HepG2 (cell line): ENCODE data around the gene SLC1A2. TPM values are rescaled to one million over a fixed set of nuclear protein-coding genes. Genes with fewer than 3 reads are reported as not detected.

Source experiments
- ATAC-seq: fragments of 200-7000 bp; cut with Tn5 transposase; 3 replicates; pipeline ENCODE4 v1.9.1; 2020; ENCODE audit warnings: mild to moderate bottlenecking, moderate library complexity
- BruUV-seq: library from RNA; stranded (reverse); fragments of 400-500 nt; replicated peaks from 2 replicates; lab custom pipeline; 2021; lab: Mats Ljungman, UMichigan
- CTCF ChIA-PET: fragments of 300-600 bp; formaldehyde crosslinking; extraction: SDS; loops from one replicate; lab custom pipeline; 2021; ENCODE audit warnings: low total read pairs, inconsistent platforms, low intra/inter-chr PET ratio; lab: Yijun Ruan, JAX
- POLR2A ChIA-PET: fragments of 350-600 bp; sonication (Branson Sonifier 250); formaldehyde crosslinking; loops from one replicate; lab custom pipeline; 2020; ENCODE audit warnings: antibody characterized with exemption, inconsistent platforms; lab: Yijun Ruan, JAX
- DNase-seq: peaks from one replicate; pipeline ENCODE4 v3.0.0-alpha.2; 2015; ENCODE audit warnings: low spot score
- FAIRE-seq: peaks from 3 replicates; lab custom pipeline; 2011; peaks lifted over from hg19 to GRCh38; lab: Jason Lieb, UNC
- H2AFZ ChIP-seq: one replicate; pipeline ENCODE4 v1.6.1; 2011; ENCODE audit warnings: low read length, inconsistent platforms
- H3K27ac ChIP-seq: fragments of 300-600 bp; 3 replicates; pipeline ENCODE4 v1.8.0; 2011; ENCODE audit warnings: mixed run types, mild to moderate bottlenecking, mixed read lengths, low read length, inconsistent platforms; ENCODE audit not compliant: insufficient read depth; ENCODE audit errors: extremely low read length
- H3K27me3 ChIP-seq, 2 experiments: fragments of 200-600 bp in 1 of 2; 2 replicates in 1 of 2; 3 replicates in 1 of 2; pipeline versions ENCODE4 v1.6.0 to v1.8.0; 2011; ENCODE audit warnings: low read length in 2 of 2, mild to moderate bottlenecking in 2 of 2, moderate library complexity in 2 of 2, inconsistent platforms in 1 of 2; ENCODE audit not compliant: insufficient read depth in 2 of 2, control insufficient read depth in 1 of 2
- H3K36me3 ChIP-seq, 2 experiments: fragments of 200-600 bp in 1 of 2; replicated peaks in 1 of 2; 2 replicates in 1 of 2; 3 replicates in 1 of 2; pipeline versions ENCODE4 v1.5.1 to v1.8.0; 2011; ENCODE audit warnings: low read length in 2 of 2, inconsistent platforms in 1 of 2; ENCODE audit not compliant: insufficient read depth in 2 of 2, control insufficient read depth in 1 of 2
- H3K4me1 ChIP-seq: 2 replicates; pipeline ENCODE4 v1.5.1; 2012; ENCODE audit warnings: low read length, inconsistent platforms; ENCODE audit not compliant: insufficient read depth
- H3K4me2 ChIP-seq: 2 replicates; pipeline ENCODE4 v1.6.0; 2011; ENCODE audit warnings: low read depth, low read length, inconsistent platforms
- H3K4me3 ChIP-seq, 3 experiments: fragments of 200-600 bp in 1 of 3; sonication (generic), shearing (Covaris generic) in 1 of 3; replicated peaks in 1 of 3; 2 replicates each; pipeline ENCODE4 v1.5.1; 2011 to 2016; ENCODE audit warnings: low read length in 3 of 3, inconsistent platforms in 2 of 3, low read depth in 2 of 3, mild to moderate bottlenecking in 2 of 3, control low read depth in 1 of 3, mixed read lengths in 1 of 3; ENCODE audit not compliant: insufficient read depth in 1 of 3
- H3K79me2 ChIP-seq: one replicate; pipeline ENCODE4 v1.6.1; 2011; ENCODE audit warnings: low read length, inconsistent platforms; ENCODE audit not compliant: insufficient read depth
- H3K9ac ChIP-seq: 2 replicates; pipeline ENCODE4 v1.6.0; 2011; ENCODE audit warnings: mild to moderate bottlenecking, low read depth, low read length, inconsistent platforms; ENCODE audit not compliant: insufficient read depth
- H3K9me3 ChIP-seq: 2 replicates; pipeline ENCODE4 v1.5.1; 2012; ENCODE audit warnings: mild to moderate bottlenecking, low read length
- H4K20me1 ChIP-seq: 2 replicates; pipeline ENCODE4 v1.6.0; 2011; ENCODE audit warnings: inconsistent platforms, mild to moderate bottlenecking, low read length, moderate library complexity; ENCODE audit not compliant: insufficient read depth
- CEBPG ChIP-seq: IDR thresholded peaks from 2 replicates; pipeline ENCODE4 v1.6.1; 2016
- MAFG ChIP-seq: sonication (generic); formaldehyde crosslinking; IDR thresholded peaks from 2 replicates; pipeline ENCODE4 v1.5.1; 2020; ENCODE audit warnings: mild to moderate bottlenecking, missing genetic modification reagents
- MLLT10 ChIP-seq: sonication (generic); formaldehyde crosslinking; IDR thresholded peaks from 2 replicates; pipeline ENCODE4 v1.4.0; 2020; ENCODE audit warnings: missing genetic modification reagents
- RFX1 ChIP-seq: fragments of 450-650 bp; IDR thresholded peaks from 2 replicates; pipeline ENCODE4 v1.6.1; 2017
- RFXANK ChIP-seq: IDR thresholded peaks from 2 replicates; pipeline ENCODE4 v1.6.1; 2016
- STAT5B ChIP-seq: sonication (generic); formaldehyde crosslinking; IDR thresholded peaks from 2 replicates; pipeline ENCODE4 v1.4.0; 2020; ENCODE audit warnings: missing genetic modification reagents
- ZNF136 ChIP-seq: sonication (generic); formaldehyde crosslinking; IDR thresholded peaks from 2 replicates; pipeline ENCODE4 v1.8.1; 2022; ENCODE audit warnings: low read depth, mild to moderate bottlenecking, moderate library complexity, missing genetic modification reagents
- ZNF331 ChIP-seq: sonication (generic); formaldehyde crosslinking; IDR thresholded peaks from 2 replicates; pipeline ENCODE4 v1.4.0; 2020; ENCODE audit warnings: missing genetic modification reagents
- ZNF546 ChIP-seq: sonication (generic); formaldehyde crosslinking; conservative IDR thresholded peaks from 2 replicates; pipeline ENCODE4 v1.8.1; 2023; ENCODE audit warnings: mild to moderate bottlenecking, missing genetic modification reagents
- WGBS: methylation state at CpG from one replicate; pipeline ENCODE4 v1.1.6; 2017; ENCODE audit warnings: low lambda C conversion rate; 5-methylcytosine and 5-hydroxymethylcytosine counted together
- in situ Hi-C: cut with HindIII; loops from 2 replicates; pipeline ENCODE4 v1.10.0; 2017; ENCODE audit warnings: low pct_unique_long_range_greater_than_20kb; ENCODE audit not compliant: extremely low pct_ligation_motif_present
- intact Hi-C: fragments of 100-400 bp; cut with micrococcal nuclease; formaldehyde crosslinking; loops from one replicate; pipeline ENCODE4 v1.10.0; 2022; ENCODE audit not compliant: unreplicated experiment
- polyA plus RNA-seq, 8 experiments: library from polyadenylated mRNA; depleted of rRNA in 3 of 8; stranded (reverse) in 7 of 8; unstranded in 1 of 8; fragments of >200 nt; fragmentation: Illumina TruSeq in 4 of 8; extraction: Trizol in 4 of 8; gene quantifications; 2 replicates each; pipeline versions ENCODE4 v1.2.1 to v1.2.3, GENCODE V29; 2011 to 2016; ENCODE audit warnings: low read depth in 4 of 8, missing spikeins in 1 of 8, mixed read lengths in 1 of 8; ENCODE audit not compliant: insufficient read depth in 1 of 8
- total RNA-seq, 5 experiments: library from RNA; depleted of rRNA; stranded (reverse); fragments of >200 nt; fragmentation: Illumina TruSeq; extraction: Trizol; gene quantifications; 2 replicates each; pipeline ENCODE4 v1.2.3, GENCODE V29; 2016; ENCODE audit warnings: low read depth in 1 of 5
- TF ChIP-seq, protein P1 (sequence below), 2 experiments: sonication (generic) in 1 of 2; formaldehyde crosslinking in 1 of 2; IDR thresholded peaks; 2 replicates each; pipeline versions ENCODE4 v1.6.1 to v1.9.0; 2014 to 2022; ENCODE audit warnings: antibody characterized with exemption in 1 of 2, borderline replicate concordance in 1 of 2, inconsistent platforms in 1 of 2, low read depth in 1 of 2, missing genetic modification reagents in 1 of 2
- TF ChIP-seq, protein P2 (sequence below): sonication (generic); formaldehyde crosslinking; IDR thresholded peaks from 2 replicates; pipeline ENCODE4 v1.4.0; 2020; ENCODE audit warnings: missing genetic modification reagents, borderline replicate concordance
- TF ChIP-seq, protein P3 (sequence below): sonication (generic); formaldehyde crosslinking; IDR thresholded peaks from 2 replicates; pipeline ENCODE4 v1.9.0; 2022; ENCODE audit warnings: missing genetic modification reagents, mild to moderate bottlenecking, borderline replicate concordance

SLC1A2 gene
- total and polyA plus RNA-seq, 2 of the 13 experiments (the other 11 are each of a cell fraction or from before 2014, with no cell fraction given), result 23.2 to 43.2 TPM

DNA sequence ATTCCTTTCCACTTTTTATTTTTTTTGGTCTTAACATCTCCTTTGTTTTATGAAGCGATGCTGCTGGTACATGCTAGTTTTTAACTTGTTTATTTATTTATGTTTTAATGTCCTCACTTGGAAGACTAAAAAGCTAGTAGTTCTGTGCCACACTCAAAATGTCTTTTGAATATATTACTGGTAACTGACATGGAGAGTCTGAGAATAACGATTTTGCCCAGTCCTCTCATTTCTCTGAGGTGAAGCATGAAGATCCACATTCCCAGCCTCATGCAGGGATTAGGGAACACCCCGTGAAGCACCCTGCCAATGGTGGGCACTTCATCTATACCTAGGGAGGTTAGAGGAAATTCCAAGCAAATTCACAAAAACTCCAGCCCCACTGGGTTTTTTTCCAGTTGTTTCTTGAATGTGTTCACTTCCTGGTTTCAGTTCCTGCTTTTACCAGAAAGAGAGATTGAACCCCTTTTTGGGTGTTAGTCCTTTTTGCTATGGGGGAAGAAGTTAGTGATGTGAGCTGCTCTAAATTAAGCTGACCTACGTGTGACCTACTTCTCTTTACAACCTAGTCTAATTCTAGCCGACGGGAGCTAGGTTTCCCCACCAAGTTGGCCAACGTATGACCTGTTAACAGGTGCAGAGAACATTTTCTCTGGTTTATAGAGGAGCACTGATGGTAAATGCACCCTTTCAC is 106.1 kb downstream of the SLC1A2 start:
- intact Hi-C loops (no loop called here), in situ Hi-C loops (no loop called here)
- peaks cover 7 to 43% of the 10 kb centered on the region in 2 experiments for H3K36me3 ChIP-seq
- no peak overlapping the region for H3K27ac ChIP-seq
- ATAC-seq (no peak), FAIRE-seq (no peak), DNase-seq (no peak)
- no peaks in the 10 kb centered on the region for H3K9me3 ChIP-seq
- WGBS, result 78% methylated on average over 7 of the region's 7 CpGs
- no peaks in the 10 kb centered on the region for H3K27me3 ChIP-seq
- no peak overlapping the region for H3K4me3 ChIP-seq
- POLR2A ChIA-PET, result no interaction called here
- no peaks in the 10 kb centered on the region for H3K79me2 ChIP-seq
- no peak overlapping the region for H3K4me2 ChIP-seq
- H4K20me1 ChIP-seq, result no peaks in the 10 kb centered on the region
- no peak for TF ChIP-seq STAT5B (CRISPR knock-in tag)
- TF ChIP-seq ZNF331 (CRISPR knock-in tag), result no peak
- TF ChIP-seq, protein P1, sequence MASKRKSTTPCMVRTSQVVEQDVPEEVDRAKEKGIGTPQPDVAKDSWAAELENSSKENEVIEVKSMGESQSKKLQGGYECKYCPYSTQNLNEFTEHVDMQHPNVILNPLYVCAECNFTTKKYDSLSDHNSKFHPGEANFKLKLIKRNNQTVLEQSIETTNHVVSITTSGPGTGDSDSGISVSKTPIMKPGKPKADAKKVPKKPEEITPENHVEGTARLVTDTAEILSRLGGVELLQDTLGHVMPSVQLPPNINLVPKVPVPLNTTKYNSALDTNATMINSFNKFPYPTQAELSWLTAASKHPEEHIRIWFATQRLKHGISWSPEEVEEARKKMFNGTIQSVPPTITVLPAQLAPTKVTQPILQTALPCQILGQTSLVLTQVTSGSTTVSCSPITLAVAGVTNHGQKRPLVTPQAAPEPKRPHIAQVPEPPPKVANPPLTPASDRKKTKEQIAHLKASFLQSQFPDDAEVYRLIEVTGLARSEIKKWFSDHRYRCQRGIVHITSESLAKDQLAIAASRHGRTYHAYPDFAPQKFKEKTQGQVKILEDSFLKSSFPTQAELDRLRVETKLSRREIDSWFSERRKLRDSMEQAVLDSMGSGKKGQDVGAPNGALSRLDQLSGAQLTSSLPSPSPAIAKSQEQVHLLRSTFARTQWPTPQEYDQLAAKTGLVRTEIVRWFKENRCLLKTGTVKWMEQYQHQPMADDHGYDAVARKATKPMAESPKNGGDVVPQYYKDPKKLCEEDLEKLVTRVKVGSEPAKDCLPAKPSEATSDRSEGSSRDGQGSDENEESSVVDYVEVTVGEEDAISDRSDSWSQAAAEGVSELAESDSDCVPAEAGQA (IDR thresholded peaks at IDR 0.05; ENCODE audit: low read depth), result no peak
- TF ChIP-seq, protein P1 (CRISPR knock-in tag; IDR thresholded peaks at IDR 0.05; ENCODE audit: borderline replicate concordance), result no peak
- no peak for TF ChIP-seq CEBPG
- no peak for TF ChIP-seq MLLT10 (CRISPR knock-in tag)
- no peak for TF ChIP-seq RFX1
- no peak for TF ChIP-seq ZNF136 (CRISPR knock-in tag)
- TF ChIP-seq RFXANK (CRISPR knock-in tag), result no peak
- TF ChIP-seq ZNF546 (CRISPR knock-in tag), result no peak
- TF ChIP-seq, protein P2, sequence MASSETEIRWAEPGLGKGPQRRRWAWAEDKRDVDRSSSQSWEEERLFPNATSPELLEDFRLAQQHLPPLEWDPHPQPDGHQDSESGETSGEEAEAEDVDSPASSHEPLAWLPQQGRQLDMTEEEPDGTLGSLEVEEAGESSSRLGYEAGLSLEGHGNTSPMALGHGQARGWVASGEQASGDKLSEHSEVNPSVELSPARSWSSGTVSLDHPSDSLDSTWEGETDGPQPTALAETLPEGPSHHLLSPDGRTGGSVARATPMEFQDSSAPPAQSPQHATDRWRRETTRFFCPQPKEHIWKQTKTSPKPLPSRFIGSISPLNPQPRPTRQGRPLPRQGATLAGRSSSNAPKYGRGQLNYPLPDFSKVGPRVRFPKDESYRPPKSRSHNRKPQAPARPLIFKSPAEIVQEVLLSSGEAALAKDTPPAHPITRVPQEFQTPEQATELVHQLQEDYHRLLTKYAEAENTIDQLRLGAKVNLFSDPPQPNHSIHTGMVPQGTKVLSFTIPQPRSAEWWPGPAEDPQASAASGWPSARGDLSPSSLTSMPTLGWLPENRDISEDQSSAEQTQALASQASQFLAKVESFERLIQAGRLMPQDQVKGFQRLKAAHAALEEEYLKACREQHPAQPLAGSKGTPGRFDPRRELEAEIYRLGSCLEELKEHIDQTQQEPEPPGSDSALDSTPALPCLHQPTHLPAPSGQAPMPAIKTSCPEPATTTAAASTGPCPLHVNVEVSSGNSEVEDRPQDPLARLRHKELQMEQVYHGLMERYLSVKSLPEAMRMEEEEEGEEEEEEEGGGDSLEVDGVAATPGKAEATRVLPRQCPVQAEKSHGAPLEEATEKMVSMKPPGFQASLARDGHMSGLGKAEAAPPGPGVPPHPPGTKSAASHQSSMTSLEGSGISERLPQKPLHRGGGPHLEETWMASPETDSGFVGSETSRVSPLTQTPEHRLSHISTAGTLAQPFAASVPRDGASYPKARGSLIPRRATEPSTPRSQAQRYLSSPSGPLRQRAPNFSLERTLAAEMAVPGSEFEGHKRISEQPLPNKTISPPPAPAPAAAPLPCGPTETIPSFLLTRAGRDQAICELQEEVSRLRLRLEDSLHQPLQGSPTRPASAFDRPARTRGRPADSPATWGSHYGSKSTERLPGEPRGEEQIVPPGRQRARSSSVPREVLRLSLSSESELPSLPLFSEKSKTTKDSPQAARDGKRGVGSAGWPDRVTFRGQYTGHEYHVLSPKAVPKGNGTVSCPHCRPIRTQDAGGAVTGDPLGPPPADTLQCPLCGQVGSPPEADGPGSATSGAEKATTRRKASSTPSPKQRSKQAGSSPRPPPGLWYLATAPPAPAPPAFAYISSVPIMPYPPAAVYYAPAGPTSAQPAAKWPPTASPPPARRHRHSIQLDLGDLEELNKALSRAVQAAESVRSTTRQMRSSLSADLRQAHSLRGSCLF (CRISPR knock-in tag), result no peak
- TF ChIP-seq MAFG (CRISPR knock-in tag), result no peak
- TF ChIP-seq, protein P3, sequence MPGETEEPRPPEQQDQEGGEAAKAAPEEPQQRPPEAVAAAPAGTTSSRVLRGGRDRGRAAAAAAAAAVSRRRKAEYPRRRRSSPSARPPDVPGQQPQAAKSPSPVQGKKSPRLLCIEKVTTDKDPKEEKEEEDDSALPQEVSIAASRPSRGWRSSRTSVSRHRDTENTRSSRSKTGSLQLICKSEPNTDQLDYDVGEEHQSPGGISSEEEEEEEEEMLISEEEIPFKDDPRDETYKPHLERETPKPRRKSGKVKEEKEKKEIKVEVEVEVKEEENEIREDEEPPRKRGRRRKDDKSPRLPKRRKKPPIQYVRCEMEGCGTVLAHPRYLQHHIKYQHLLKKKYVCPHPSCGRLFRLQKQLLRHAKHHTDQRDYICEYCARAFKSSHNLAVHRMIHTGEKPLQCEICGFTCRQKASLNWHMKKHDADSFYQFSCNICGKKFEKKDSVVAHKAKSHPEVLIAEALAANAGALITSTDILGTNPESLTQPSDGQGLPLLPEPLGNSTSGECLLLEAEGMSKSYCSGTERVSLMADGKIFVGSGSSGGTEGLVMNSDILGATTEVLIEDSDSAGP (CRISPR knock-in tag), result no peak
- H3K4me1 ChIP-seq, result no peaks in the 10 kb centered on the region
- CTCF ChIA-PET, result no interaction called here
- H3K9ac ChIP-seq, result no peak overlapping the region
- no peak overlapping the region for H2AFZ ChIP-seq
- BruUV-seq, result no TSS peak
